Liver (tissue), 9 donors: Measurements from ENCODE around the gene STK4. TPM values are rescaled to one million over a fixed set of nuclear protein-coding genes. Genes with fewer than 3 reads are reported as not detected.

Experiments
- DNase-seq: peaks from one replicate; pipeline ENCODE4 v3.0.0-alpha.2; 2017; ENCODE audit warnings: low spot score
- H3K27ac ChIP-seq, 2 donors: one replicate each; pipeline ENCODE4 v1.7.0; 2013; ENCODE audit warnings: inconsistent platforms in 2 of 2, low read length in 2 of 2, control low read depth in 1 of 2, low read depth in 1 of 2, mild to moderate bottlenecking in 1 of 2
- H3K27me3 ChIP-seq, 4 donors: one replicate each; pipeline versions ENCODE4 v1.6.1 to v1.7.0; 2013; ENCODE audit warnings: low read length in 3 of 4, inconsistent platforms in 1 of 4, mild to moderate bottlenecking in 1 of 4, moderate library complexity in 1 of 4; ENCODE audit not compliant: control insufficient read depth in 4 of 4, insufficient read depth in 4 of 4
- H3K36me3 ChIP-seq, 4 donors: one replicate each; pipeline versions ENCODE4 v1.6.1 to v1.7.0; 2013; ENCODE audit warnings: low read length in 3 of 4, mild to moderate bottlenecking in 3 of 4, low read depth in 1 of 4, moderate library complexity in 1 of 4; ENCODE audit not compliant: control insufficient read depth in 4 of 4, insufficient read depth in 3 of 4
- H3K4me1 ChIP-seq, 4 donors: one replicate each; pipeline versions ENCODE4 v1.6.1 to v1.7.0; 2013; ENCODE audit warnings: low read length in 3 of 4, mild to moderate bottlenecking in 3 of 4, moderate library complexity in 1 of 4; ENCODE audit not compliant: control insufficient read depth in 4 of 4, insufficient read depth in 4 of 4
- H3K4me3 ChIP-seq, 3 donors: one replicate each; pipeline versions ENCODE4 v1.6.1 to v1.7.0; 2013; ENCODE audit warnings: low read length in 3 of 3, control low read depth in 1 of 3, low read depth in 1 of 3, mild to moderate bottlenecking in 1 of 3
- H3K9ac ChIP-seq, 2 donors: one replicate each; pipeline ENCODE4 v1.7.0; 2013; ENCODE audit warnings: low read length in 2 of 2, mild to moderate bottlenecking in 2 of 2, moderate library complexity in 2 of 2, control low read depth in 1 of 2, low read depth in 1 of 2
- H3K9me3 ChIP-seq, 4 donors: one replicate each; pipeline versions ENCODE4 v1.6.1 to v1.7.0; 2013; ENCODE audit warnings: low read length in 3 of 4; ENCODE audit not compliant: control insufficient read depth in 4 of 4
- FOXA1 ChIP-seq: IDR thresholded peaks from 2 replicates; pipeline ENCODE4 v1.6.1; 2016; ENCODE audit warnings: antibody characterized with exemption
- GABPA ChIP-seq, 2 donors: IDR thresholded peaks in 1 of 2; conservative IDR thresholded peaks in 1 of 2; 2 replicates each; pipeline ENCODE4 v1.6.1; 2016; ENCODE audit warnings: antibody characterized with exemption in 2 of 2, mild to moderate bottlenecking in 1 of 2, moderate library complexity in 1 of 2
- HNF4A ChIP-seq, 2 donors: conservative IDR thresholded peaks; 2 replicates each; pipeline ENCODE4 v1.6.1; 2016; ENCODE audit warnings: antibody characterized with exemption in 2 of 2, mild to moderate bottlenecking in 2 of 2
- HNF4G ChIP-seq: IDR thresholded peaks from 2 replicates; pipeline ENCODE4 v1.6.1; 2016; ENCODE audit warnings: antibody characterized with exemption
- JUND ChIP-seq, 2 donors: IDR thresholded peaks; 2 replicates each; pipeline ENCODE4 v1.6.1; 2016; ENCODE audit warnings: antibody characterized with exemption in 2 of 2
- NR2F2 ChIP-seq: IDR thresholded peaks from 2 replicates; pipeline ENCODE4 v1.6.1; 2016; ENCODE audit warnings: antibody characterized with exemption
- RXRA ChIP-seq, 2 donors: IDR thresholded peaks; 2 replicates each; pipeline ENCODE4 v1.6.1; 2017 to 2018; ENCODE audit warnings: antibody characterized with exemption in 2 of 2, mild to moderate bottlenecking in 1 of 2
- TAF1 ChIP-seq: conservative IDR thresholded peaks from 2 replicates; pipeline ENCODE4 v1.6.1; 2016; ENCODE audit warnings: antibody characterized with exemption, mild to moderate bottlenecking
- YY1 ChIP-seq: IDR thresholded peaks from 2 replicates; pipeline ENCODE4 v1.6.1; 2016; ENCODE audit warnings: antibody characterized with exemption, mild to moderate bottlenecking
- WGBS: extraction: QIAGEN DNeasy Blood & Tissue Kit; methylation state at CpG from one replicate; pipeline ENCODE4 v1.1.7; 2013; 5-methylcytosine and 5-hydroxymethylcytosine counted together
- polyA plus RNA-seq, 2 donors: library from polyadenylated mRNA; stranded (reverse) in 1 of 2; unstranded in 1 of 2; fragments of 200-250 nt in 1 of 2; fragments of >200 nt in 1 of 2; fragmentation: Nextera tagmentation in 1 of 2; extraction: Ambion mirVana in 1 of 2; gene quantifications; one replicate each; pipeline versions ENCODE4 v1.2.1 to v1.2.3, GENCODE V29; 2013 to 2015
- total RNA-seq, 2 donors: library from RNA; depleted of rRNA; stranded (reverse); fragments of >200 nt; gene quantifications; one replicate each; pipeline ENCODE4 v1.2.3, GENCODE V29; 2014
- TF ChIP-seq, protein P1 (sequence below): IDR thresholded peaks from 2 replicates; pipeline ENCODE4 v1.6.1; 2016; ENCODE audit warnings: antibody characterized with exemption
- TF ChIP-seq, protein P2 (sequence below): fragments of 150-350 bp; IDR thresholded peaks from 2 replicates; pipeline ENCODE4 v1.5.1; 2017; ENCODE audit warnings: improper control_type of control experiment, low read depth, low read length; ENCODE audit not compliant: missing input control
- TF ChIP-seq, protein P3 (sequence below): IDR thresholded peaks from 2 replicates; pipeline ENCODE4 v1.6.1; 2016; ENCODE audit warnings: antibody characterized with exemption, mild to moderate bottlenecking
- TF ChIP-seq, protein P4 (sequence below): IDR thresholded peaks from 2 replicates; pipeline ENCODE4 v1.6.1; 2016; ENCODE audit warnings: antibody characterized with exemption
- donor health status: healthy.
- donor health status: healthy.
- donor health status: healthy.
- donor health status: healthy.
- donor health status: healthy.

STK4 gene
- total and polyA plus RNA-seq, 4 donors = 3.7 to 20.8 (median 13.9) TPM

DNA sequence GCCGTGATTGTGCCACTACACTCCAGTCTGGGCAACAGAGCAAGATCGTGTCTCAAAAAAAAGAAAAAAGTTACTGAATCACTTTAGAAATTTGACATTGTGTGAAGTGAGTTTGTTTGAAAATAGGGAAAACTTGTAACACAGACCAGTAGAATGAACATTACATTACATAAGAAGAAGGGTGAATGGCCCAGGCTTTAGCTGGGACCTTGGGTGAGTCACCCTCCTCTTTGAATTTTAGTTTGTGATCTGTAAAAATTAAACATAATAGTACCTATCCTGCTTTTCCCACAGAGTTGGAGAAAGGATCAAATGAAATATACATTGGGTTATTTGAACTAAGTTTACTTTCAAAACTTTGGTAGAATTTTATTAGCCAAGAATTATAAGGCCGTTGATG lies 78.3 kb downstream of the STK4 start:
- Histone ChIP-seq H3K27me3 (no peaks in the 10 kb centered on the region), H3K9me3 (no peaks in the 10 kb centered on the region), H3K36me3 (no peaks in the 10 kb centered on the region), H3K27ac (no peak overlapping the region), H3K4me3 (no peak overlapping the region), H3K9ac (no peak overlapping the region), H3K4me1 (peaks cover 0 to 6% (median under 1%) of the 10 kb centered on the region in 4 donors)
- TF ChIP-seq, protein P1, sequence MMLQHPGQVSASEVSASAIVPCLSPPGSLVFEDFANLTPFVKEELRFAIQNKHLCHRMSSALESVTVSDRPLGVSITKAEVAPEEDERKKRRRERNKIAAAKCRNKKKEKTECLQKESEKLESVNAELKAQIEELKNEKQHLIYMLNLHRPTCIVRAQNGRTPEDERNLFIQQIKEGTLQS = no peak
- TF ChIP-seq JUND (IDR thresholded peaks at IDR 0.05) (no peak), TAF1 (no peak), HNF4A (conservative IDR thresholded peaks at IDR 0.05) (no peak), HNF4G (no peak), GABPA (IDR thresholded peaks at IDR 0.05 in 1 of 2, conservative IDR thresholded peaks at IDR 0.05 in 1 of 2) (no peak), YY1 (no peak), RXRA (IDR thresholded peaks at IDR 0.05) (no peak)
- TF ChIP-seq, protein P2, sequence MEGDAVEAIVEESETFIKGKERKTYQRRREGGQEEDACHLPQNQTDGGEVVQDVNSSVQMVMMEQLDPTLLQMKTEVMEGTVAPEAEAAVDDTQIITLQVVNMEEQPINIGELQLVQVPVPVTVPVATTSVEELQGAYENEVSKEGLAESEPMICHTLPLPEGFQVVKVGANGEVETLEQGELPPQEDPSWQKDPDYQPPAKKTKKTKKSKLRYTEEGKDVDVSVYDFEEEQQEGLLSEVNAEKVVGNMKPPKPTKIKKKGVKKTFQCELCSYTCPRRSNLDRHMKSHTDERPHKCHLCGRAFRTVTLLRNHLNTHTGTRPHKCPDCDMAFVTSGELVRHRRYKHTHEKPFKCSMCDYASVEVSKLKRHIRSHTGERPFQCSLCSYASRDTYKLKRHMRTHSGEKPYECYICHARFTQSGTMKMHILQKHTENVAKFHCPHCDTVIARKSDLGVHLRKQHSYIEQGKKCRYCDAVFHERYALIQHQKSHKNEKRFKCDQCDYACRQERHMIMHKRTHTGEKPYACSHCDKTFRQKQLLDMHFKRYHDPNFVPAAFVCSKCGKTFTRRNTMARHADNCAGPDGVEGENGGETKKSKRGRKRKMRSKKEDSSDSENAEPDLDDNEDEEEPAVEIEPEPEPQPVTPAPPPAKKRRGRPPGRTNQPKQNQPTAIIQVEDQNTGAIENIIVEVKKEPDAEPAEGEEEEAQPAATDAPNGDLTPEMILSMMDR = no peak
- WGBS = 95% methylated on average over 3 of the region's 3 CpGs
- DNase-seq = no peak

DNA sequence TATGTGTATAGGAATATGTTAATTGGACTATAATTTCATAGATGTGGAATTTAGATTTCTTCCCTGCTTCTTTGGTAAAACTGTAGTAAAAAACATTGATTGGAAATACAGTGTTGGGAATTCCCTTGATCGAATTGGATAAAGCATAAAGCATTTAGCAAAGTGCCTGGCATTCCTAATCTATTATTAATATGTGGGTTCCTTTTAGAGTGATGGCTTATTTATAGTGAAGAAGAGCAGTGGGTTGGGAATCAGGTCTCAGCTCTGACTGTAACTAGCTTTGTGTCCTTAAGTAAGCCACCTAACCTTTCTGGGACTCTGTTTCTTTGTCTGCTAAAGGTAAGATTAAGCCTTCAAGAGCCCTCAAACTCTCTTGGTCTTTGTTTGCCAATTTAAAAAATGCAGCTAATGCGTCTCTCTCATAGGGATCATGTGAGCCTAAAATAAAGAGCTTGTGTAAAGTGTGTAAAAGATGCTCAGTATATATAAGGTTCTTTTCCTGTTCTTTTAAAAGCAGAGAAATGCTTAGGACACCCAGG lies 81.3 kb downstream of the STK4 start:
- DNase-seq = no peak
- TF ChIP-seq YY1 (no peak), TAF1 (no peak), NR2F2 (no peak), FOXA1 (no peak), GABPA (IDR thresholded peaks at IDR 0.05 in 1 of 2, conservative IDR thresholded peaks at IDR 0.05 in 1 of 2) (no peak)
- TF ChIP-seq, protein P3, sequence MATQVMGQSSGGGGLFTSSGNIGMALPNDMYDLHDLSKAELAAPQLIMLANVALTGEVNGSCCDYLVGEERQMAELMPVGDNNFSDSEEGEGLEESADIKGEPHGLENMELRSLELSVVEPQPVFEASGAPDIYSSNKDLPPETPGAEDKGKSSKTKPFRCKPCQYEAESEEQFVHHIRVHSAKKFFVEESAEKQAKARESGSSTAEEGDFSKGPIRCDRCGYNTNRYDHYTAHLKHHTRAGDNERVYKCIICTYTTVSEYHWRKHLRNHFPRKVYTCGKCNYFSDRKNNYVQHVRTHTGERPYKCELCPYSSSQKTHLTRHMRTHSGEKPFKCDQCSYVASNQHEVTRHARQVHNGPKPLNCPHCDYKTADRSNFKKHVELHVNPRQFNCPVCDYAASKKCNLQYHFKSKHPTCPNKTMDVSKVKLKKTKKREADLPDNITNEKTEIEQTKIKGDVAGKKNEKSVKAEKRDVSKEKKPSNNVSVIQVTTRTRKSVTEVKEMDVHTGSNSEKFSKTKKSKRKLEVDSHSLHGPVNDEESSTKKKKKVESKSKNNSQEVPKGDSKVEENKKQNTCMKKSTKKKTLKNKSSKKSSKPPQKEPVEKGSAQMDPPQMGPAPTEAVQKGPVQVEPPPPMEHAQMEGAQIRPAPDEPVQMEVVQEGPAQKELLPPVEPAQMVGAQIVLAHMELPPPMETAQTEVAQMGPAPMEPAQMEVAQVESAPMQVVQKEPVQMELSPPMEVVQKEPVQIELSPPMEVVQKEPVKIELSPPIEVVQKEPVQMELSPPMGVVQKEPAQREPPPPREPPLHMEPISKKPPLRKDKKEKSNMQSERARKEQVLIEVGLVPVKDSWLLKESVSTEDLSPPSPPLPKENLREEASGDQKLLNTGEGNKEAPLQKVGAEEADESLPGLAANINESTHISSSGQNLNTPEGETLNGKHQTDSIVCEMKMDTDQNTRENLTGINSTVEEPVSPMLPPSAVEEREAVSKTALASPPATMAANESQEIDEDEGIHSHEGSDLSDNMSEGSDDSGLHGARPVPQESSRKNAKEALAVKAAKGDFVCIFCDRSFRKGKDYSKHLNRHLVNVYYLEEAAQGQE = no peak
- TF ChIP-seq, protein P4, sequence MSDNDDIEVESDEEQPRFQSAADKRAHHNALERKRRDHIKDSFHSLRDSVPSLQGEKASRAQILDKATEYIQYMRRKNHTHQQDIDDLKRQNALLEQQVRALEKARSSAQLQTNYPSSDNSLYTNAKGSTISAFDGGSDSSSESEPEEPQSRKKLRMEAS = no peak
- Histone ChIP-seq H3K9me3 (no peaks in the 10 kb centered on the region), H3K27me3 (no peaks in the 10 kb centered on the region), H3K4me3 (no peak overlapping the region), H3K4me1 (peaks cover 0 to 1% (median 0%) of the 10 kb centered on the region in 4 donors), H3K27ac (no peak overlapping the region), H3K36me3 (no peaks in the 10 kb centered on the region), H3K9ac (no peak overlapping the region)
- WGBS = 98% methylated on average over 2 of the region's 2 CpGs
